NCI-H748 treated with DMSO at 0.1 percent for 48 hours (cell line): ENCODE measurements around the gene SRPRA.
A peak's percentile ranks its signal among the peaks of the same experiment; 100 is the strongest.
"Not testable (repeated sequence)": the region's sequence is repeated elsewhere in the genome, so short reads cannot be mapped to it uniquely, and the experiment has no call there.

Experiments used
- DNase-seq: peaks from one replicate; lab custom pipeline; 2025; lab: John Stamatoyannopoulos, UW

The SRPRA gene, protein sequence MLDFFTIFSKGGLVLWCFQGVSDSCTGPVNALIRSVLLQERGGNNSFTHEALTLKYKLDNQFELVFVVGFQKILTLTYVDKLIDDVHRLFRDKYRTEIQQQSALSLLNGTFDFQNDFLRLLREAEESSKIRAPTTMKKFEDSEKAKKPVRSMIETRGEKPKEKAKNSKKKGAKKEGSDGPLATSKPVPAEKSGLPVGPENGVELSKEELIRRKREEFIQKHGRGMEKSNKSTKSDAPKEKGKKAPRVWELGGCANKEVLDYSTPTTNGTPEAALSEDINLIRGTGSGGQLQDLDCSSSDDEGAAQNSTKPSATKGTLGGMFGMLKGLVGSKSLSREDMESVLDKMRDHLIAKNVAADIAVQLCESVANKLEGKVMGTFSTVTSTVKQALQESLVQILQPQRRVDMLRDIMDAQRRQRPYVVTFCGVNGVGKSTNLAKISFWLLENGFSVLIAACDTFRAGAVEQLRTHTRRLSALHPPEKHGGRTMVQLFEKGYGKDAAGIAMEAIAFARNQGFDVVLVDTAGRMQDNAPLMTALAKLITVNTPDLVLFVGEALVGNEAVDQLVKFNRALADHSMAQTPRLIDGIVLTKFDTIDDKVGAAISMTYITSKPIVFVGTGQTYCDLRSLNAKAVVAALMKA

DNA sequence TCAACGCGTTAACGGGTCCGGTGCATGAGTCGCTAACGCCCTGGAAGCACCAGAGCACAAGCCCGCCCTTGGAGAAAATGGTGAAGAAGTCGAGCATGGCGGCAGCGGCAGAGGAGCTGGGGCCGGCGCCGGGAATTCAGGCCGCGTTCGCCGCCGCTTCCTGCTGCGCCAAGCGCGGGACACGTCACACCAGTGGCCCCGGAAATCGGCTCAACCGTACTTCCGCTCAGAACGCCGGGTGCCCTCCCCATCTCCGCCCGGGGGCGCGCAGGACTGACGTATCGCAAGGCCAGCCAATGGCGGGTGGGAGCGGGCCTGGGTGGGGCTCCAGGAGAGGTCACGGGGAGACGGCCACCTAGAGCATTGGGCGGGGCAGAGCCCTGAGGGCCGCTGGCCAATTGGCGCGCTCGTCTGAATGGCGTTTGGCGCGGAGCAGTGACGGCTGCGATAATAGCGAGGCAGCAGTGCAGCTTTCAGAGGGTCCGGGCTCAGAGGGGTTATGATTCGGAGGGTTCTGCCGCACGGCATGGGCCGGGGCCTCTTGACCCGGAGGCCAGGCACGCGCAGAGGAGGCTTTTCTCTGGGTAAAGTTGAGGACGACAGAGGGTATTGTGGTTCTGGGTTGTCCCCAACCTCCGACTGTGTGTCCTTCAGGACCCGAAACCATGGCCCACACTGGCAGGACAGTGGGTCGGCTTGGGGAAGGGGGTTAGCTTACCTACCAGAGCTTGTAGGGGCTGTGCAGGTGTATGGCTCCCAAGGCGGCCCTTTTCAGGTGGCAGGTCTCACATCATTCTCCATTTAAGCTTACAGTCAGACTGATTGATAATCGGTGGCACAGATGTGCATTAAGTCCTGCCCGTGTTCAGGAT lies at the start of gene SRPRA, which contains the start of gene FOXRED1:
TSS of gene SRPRA (minus strand) at position 188 of the 872 bp plus-strand sequence. CDS start at position 97, 91 bp downstream.
TSS of gene FOXRED1 (plus strand) at position 447 of the 872 bp plus-strand sequence. CDS start at position 500, 53 bp downstream.
- DNase-seq: peak; percentile 87

DNA sequence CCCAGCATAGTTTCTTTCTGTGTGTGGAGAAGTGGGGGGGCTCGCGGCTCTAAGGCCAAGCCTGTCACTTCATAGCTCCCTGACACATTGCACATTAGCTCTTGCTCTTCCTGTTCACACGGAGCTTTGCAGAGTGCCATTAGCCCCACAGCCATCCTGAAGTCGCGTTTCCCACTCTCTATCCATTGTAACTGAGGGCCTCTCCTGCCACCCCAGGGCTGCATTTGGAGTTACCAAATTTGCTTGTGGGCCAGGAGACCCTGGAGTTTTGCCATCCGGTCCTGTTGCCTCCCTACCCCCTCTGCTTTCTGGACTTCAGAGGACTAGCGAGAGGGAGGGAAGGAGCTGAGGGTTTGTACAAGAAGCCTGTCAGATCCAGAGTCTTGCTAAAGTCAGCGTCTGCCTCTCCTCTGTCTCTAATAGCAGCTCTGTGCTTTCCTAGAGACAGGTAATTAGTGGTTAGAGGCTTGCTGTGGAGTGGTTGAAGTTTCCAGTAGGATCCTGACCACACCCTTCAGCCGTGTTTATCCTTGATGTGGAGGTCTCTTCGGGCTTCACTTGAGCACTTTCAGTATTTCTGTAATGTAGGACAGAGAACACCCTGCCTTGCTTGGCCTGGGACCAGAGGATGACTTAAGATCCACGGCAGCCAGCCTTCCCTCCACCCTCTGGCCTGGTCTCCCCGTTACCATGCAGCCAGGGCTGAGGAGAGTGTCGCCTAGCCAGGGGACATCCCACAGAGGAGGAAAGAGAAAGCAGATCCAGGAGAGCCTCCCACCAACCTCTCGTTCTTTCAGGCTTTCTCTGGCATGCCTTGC lies 49.3 kb upstream of the SRPRA start:
- DNase-seq: no peak

DNA sequence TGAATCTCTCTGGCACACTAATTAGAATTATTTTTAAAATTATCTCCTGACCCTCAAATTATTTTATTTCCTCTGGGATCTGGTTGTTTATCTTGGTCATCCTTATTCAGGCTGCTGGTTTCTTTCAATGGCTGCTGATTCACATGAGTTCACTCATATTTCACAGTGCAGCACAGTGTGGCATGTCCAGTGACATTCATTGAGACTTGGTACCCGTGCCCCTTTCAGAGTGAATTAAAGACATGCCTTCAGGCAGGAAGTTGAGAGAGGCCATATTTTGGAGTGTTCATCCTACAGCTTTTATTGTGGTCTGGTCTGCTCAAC lies 48.7 kb upstream of the SRPRA start:
- DNase-seq: no peak

DNA sequence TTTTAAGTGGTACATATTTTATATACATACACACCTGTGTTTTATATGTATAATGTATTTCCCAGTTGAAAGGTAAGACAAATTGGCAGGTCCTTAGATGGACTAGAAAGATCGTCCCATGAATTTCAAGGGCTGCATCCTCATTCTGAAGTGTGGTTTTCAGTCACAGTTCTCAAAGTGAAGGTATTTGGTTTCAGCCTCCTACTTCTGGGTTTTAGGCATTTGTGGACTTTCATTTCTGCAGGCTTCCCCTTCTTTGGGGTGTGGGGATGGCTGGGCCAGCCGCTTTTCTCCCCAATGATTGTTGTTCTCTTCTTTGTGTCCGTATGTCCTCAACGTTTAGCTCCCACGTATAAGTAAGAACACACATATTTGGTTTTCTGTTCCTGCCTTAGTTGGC lies 45.1 kb upstream of the SRPRA start:
- DNase-seq: no peak

DNA sequence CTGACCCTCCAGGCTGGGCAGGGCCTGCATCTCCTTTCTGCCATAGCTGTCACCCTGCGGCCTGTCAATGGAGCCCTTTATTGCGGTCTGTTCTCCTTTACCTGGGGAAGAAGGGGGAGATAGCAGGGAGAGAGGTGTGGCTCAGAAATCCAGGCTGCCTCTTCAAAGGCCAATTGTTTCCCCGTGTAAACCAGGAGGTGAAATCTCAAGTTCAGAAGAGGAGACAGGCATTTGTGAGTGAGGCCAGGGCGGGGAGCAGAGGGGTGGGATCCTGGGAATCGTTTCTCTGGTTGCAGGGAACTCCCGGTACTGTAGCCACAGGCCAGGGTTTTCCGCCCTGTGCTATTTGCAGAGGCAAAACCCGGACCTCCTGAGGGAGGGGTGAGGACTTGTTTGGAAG lies 44.3 kb upstream of the SRPRA start:
- no peak for DNase-seq

DNA sequence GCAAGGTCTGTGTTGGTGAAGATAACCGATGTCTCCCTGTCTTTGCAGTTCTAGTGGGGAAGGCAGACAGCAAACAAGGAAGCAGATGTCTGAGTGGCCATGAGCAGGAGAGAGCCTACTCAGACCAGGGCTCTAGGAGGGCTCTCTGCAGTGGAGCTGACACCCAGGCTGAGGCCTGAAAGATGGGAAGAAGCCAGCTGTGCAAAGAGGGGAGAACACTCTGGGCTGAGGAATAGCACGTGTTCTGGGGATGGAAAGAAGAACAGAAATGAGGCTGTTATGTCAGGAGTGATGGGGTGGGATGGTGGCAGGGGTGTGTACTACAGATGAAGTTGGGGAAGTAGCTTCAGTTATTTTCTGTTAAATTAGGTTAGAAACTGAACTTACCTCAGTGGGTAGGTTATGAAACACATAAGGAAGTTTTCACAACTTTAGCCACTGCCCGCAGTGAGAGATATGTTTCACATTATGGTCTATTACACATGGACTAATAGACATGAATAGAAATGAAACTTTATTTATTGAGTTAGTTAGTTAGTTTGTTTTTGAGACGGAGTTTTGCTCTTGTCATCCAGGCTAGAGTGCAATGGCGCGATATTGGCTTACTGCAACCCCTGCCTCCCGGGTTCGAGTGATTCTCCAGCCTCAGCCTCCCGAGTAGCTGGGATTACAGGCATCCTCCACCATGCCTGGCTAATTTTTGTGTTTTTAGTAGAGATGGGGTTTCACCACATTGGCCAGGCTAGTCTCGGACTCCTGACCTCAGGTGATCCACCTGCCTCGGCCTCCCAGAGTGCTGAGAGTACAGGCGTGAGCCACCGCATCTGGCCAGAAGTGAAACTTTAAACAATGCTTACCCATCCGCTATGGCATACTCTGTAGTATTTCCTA lies 43.0 kb upstream of the SRPRA start:
- DNase-seq: no peak

DNA sequence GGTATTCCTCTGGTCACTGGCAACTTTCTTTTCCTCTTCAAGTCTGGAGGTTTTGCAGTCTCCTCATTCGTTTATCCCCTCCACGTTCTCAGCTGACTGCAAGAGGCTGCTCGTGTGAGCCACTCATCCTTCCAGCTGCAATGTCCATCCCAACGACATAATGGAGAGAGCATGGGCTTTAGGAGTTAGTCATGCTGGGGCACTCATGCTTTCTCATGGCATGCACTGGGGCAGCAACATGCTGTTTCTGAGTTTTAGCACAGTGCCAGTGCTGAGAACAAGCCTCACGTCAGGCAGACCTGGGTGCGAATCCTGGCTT lies 42.3 kb upstream of the SRPRA start:
- DNase-seq: no peak

DNA sequence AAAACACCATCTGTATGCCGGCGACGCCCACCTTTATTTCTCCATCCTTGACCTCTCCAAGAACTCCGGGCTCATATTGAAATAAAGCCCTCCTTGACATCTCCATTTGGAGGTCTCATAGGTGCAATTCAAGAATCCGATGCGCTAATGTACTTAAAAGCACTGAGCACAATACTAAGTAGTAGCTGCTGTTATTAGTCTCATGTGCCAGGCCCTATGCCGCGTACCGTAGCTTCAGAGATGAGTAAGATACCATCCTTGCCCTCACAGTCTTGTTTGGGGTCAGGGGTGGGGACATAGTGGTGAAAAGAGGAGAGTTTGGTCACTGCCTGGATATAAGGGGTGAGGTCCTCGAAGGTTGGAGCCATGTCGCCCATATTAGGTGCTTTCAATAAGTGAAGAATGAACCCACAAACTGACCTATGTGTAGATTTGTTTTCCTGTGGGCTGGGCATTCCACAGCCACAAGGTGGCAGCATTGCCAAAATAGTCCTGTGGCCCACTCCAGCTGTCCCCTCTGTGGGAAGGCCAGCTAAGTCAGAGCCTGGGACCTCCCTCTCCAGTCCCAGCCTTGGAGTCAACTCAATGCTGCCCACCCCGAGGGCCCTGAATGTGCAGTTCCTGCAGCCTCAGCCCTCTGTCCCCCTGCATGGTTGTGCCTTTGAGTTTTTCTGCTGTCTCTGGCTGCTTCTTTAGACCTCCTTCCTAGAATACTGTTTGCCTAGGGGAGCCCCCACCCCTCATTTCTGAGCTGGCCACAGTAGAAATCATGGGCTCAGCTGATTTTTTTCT lies 41.7 kb upstream of the SRPRA start:
- DNase-seq: peak; percentile 11

DNA sequence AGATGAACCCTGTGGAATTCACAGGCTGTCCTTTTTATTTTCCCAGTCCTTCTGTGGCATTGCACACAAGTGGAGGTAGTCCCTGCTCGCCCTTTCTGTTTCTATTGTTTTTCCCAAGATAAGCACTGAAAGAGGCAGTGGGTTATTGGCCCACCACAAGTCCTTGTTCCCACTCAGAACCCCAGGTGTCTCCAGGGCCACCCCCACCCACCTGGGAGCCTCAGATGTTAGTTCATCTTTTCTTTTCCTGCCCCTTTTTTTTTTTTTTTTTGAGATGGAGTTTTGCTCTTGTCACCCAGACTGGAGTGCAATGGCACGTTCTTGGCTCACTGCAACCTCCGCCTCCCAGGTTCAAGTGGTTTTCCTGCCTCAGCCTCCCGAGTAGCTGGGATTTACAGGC lies 40.1 kb upstream of the SRPRA start:
- DNase-seq: not testable (repeated sequence)

DNA sequence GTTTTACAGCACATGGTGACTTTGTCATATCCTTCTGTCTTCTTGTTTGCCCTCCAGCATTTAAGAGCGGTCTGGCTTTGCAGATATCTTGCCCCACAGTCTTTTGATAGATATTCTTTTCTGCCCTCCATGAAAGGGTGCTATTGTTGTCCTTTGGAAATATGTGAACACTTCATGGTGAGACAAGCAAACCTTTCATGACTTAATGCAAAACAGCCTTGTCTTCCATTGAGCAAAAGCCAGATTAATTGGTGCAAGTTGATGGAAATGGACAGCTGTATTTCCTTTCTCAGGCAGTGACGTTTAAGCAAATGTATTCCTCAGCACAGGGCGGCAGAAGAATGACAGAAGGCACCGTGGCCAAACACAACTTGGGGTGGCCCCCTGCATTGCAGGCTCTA lies 39.6 kb upstream of the SRPRA start:
- DNase-seq: no peak

DNA sequence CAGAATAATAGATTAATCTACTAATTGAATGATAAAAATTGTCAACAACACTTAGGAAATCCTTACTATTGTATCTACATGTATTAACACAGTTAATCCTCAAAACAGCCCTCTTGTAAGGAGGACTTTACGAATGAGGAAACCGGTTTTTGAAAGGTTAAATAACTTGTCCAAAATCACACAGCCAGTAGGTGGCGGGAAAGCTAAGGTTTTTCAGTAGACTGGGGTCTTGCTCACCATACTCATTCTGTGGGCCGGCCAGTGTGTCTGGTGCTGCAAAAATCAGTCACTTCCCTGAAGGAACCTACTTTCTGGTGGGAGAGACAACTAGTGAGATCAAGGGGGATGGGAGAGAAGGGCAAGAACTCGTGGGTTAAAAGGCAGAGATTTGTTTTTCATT lies 39.0 kb upstream of the SRPRA start:
- no peak for DNase-seq

DNA sequence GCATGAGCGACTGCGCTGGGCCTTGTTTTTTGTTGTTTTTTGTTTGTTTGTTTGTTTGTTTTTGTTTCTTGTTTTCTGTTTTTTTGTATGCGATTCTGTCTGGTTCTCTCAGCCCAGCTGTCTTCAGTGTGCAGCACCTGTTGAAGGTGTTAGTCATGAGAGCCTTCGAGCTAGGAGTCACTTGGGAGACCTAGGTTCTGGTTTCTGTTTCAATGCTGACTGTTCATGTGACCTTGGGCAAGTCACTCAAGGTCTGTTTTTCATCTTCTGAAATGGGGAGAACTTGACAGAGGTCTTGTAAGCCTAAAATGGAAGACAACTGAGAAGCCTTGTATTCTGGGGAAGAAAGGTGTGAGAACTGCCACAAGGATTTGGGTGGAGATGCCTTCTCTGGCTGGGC lies 37.0 kb upstream of the SRPRA start:
- DNase-seq: no peak

DNA sequence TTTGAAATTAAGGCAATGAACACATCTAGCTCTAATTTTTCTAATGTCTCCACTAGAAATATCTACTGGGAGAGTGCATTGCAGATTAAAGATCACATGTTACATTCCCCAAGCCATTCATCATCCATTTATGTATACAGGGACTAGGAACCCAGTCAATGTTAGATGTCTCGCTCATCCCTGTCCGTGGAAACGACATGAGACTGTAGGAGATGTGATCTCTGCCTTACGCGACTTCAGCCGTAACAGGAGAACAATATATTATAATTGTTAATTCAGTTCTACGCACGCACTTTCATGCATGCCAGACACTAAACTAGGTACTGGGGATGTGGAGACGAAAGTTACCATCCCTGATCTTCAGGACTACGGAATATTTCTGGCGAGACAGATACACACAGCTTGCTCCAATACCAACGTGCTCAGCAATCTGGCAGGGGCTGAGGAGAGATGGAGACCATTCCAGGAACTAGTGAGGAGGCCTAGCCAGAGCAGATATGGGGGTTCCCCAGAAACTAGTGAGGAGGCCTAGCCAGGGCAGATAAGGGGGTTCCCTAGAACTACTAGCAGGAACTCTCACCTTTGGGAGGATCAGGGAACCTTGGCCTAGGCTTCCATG lies 35.9 kb upstream of the SRPRA start:
- peak; percentile 51 for DNase-seq

DNA sequence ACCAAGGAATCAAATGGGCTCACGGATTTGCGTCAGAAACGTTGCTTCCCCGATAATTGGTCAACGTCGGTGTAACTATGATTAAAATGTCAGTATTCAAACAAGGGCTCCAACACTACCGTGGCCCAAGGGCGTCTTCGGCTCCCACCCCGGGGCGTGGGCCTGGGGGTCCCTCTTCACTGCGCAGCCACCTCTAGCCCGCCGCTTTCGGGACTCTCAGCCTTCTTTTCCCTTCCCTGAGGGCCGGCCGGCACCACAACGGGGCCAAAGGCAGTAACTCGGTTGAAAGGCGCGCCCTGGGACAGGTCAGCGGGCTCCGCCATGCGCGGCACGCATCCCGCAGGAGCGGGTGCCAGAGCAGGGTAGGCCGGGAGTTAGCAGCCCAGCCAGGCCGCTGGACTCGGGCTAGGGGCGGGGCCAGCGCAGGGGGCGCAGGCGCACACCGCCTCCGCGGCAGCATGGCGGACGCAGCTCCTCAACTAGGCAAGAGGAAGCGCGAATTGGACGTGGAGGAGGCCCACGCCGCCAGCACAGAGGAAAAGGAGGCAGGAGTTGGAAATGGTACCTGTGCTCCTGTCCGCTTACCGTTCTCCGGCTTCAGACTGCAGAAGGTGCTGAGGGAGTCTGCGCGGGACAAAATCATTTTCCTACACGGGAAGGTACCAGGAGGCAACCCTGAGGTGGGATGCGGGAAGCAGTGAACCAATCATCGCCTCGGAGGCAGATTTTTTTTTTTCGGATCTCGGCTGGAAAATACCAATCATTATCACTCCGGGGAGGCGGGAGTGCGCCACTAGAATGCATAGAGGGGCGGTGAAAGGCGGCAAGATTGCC lies 35.1 kb upstream of the SRPRA start, which contains the start of gene DCPS:
TSS of gene DCPS (plus strand) at position 438 of the 834 bp plus-strand sequence. CDS start at position 459, 21 bp downstream.
- DNase-seq: peak; percentile 51

DNA sequence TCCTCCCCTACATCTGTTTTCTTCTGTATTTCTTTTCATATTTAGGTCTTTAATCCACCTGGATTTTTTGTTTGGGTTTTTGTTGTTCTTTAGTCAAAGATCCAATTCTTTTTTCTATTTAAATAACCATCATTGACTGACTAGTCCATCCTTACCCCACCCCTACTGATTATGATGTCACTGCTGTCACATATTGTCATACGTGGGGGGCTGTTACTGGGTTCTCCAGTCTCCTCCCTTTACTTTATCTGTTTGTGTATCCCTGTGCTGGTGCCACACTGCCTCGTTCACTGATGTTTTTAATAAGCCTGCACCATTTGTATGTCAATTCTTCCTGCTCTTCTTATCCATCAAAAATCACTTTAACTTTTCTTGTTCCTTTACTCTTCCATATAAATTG lies 28.3 kb upstream of the SRPRA start:
- no peak for DNase-seq

DNA sequence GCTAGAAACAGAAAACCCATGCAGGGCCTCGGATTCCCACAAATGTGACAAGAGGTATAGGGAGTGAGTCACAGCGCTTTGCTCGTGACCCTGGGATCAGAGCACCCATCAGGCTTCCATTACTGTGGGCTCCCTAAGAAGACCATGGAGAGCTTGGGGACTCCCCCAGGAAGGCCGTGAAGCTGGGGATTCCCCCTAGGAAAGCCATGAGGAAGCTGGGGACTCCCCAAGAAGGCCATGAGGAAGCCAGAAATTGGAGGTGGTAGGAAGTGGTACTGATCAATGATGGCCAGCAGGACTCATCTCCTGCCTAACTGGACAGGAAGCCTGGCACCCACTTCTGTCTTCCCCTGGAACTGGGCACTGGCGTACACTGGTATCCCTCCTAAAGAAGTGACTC lies 25.0 kb upstream of the SRPRA start:
- DNase-seq: no peak

DNA sequence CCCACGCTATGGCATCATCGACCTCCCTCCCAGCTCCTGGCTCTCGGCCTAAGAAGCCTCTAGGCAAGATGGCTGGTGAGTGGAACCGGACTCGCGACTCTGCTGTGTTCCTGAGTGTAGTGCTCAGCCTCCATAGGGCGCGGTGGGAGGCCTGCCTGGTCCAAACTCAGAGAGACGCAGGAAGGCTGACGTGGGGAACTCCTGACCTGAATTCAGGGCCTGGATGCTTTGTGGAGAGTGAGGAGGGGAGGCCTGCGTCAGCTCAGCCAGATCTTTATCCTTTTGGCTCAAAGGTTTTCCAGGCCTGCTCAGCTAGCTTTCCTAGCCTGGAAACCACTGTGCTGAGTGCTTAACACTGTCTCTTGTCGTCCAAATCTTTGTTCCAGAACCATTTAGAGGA lies 22.2 kb upstream of the SRPRA start:
- DNase-seq: no peak

DNA sequence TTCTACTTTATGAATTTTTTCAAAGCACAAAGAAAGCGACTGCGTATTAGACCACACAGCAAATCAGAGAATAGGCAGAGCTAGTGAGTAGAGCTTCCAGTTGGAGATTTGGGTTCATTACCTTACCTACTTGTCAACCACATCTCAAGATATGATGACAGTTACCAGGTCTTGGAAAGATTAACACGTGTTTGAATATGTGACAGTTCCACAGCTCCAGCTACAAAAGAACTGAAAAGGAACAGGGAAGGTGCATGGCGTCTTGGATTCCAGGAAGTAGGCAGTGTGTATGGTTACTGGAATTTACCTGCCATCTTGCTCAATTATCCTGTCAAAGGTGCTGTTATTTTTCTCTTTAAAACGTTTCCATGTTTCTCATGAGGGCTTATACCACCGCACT lies 19.5 kb upstream of the SRPRA start:
- DNase-seq: no peak

DNA sequence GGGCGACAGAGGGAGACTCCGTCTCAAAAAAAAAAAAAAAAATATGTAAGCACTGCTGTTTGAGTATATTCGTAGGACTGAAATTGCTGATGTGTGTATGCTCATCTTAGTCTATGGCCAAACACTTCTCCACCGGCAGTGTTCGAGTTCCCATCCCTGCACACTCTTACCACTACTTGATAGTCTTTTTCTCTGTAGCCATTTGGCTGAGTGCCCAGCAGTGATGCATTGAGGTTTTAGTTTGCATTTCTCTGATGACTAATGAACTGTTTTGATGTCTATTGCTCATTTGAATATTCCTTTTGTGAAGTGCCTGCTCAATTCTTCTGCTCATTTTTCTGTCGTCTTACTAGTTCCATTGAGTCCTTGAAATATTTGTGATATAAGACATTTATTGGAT lies 16.1 kb upstream of the SRPRA start:
- DNase-seq: no peak
